NB4 (cell line): ENCODE data around the gene SLC25A10.

Source experiments
- CTCF ChIP-seq: IDR thresholded peaks from one replicate; pipeline ENCODE4 v1.5.1; 2012; ENCODE audit warnings: low read depth, low read length
- POLR2A ChIP-seq: IDR thresholded peaks from 2 replicates; pipeline ENCODE4 v1.6.1; 2011; ENCODE audit warnings: mild to moderate bottlenecking; ENCODE audit not compliant: insufficient read length; ENCODE audit errors: extremely low read depth

- TF ChIP-seq CTCF (no peak), POLR2A (no peak)
Observed at GRCh38 chr17:81693509-81694210, 18.4 kb upstream of the SLC25A10 start.
